K562 (cell line): Measurements from ENCODE around the gene SREBF1. TPM values are rescaled to one million over a fixed set of nuclear protein-coding genes. Genes with fewer than 3 reads are reported as not detected.

Experiments
- ATAC-seq: fragments of 200-7000 bp; cut with Tn5 transposase; 3 replicates; pipeline ENCODE4 v1.9.1; 2020; ENCODE audit warnings: moderate library complexity
- BruUV-seq: library from RNA; stranded (reverse); fragments of 400-500 nt; replicated peaks from 2 replicates; lab custom pipeline; 2021; lab: Mats Ljungman, UMichigan
- CTCF ChIA-PET: fragments of 300-600 bp; formaldehyde crosslinking; extraction: SDS; loops from one replicate; lab custom pipeline; 2021; ENCODE audit warnings: low intra/inter-chr PET ratio; lab: Yijun Ruan, JAX
- POLR2A ChIA-PET: fragments of 300-600, 350-650 bp; sonication (Branson Sonifier 250); formaldehyde crosslinking; extraction: SDS; loops from one replicate; lab custom pipeline; 2021; ENCODE audit warnings: antibody characterized with exemption, inconsistent platforms; lab: Yijun Ruan, JAX
- DNase-seq, 4 experiments: peaks; one replicate each; pipeline versions ENCODE4 v3.0.0 to v3.0.0-alpha.2; 2011 to 2018; ENCODE audit warnings: low spot score in 3 of 4, mixed read lengths in 3 of 4; ENCODE audit errors: extremely low read depth in 1 of 4
- FAIRE-seq: peaks from 2 replicates; lab custom pipeline; 2011; peaks lifted over from hg19 to GRCh38; lab: Jason Lieb, UNC
- H2AFZ ChIP-seq: 2 replicates; pipeline ENCODE4 v1.6.0; 2011; ENCODE audit warnings: low read depth, low read length, control low read depth, inconsistent platforms
- H3K27ac ChIP-seq: fragments of 200-600 bp; 3 replicates; pipeline ENCODE4 v1.8.0; 2011; ENCODE audit warnings: low read depth, mild to moderate bottlenecking, control low read depth, inconsistent platforms, low read length, moderate library complexity, mixed read lengths; ENCODE audit errors: extremely low read depth
- H3K27me3 ChIP-seq, 2 experiments: fragments of 300-600 bp in 1 of 2; 2 replicates in 1 of 2; 3 replicates in 1 of 2; pipeline versions ENCODE4 v1.6.0 to v1.8.0; 2011; ENCODE audit warnings: inconsistent platforms in 2 of 2, low read length in 2 of 2, mild to moderate bottlenecking in 1 of 2, mixed read lengths in 1 of 2, moderate library complexity in 1 of 2; ENCODE audit not compliant: control insufficient read depth in 2 of 2, insufficient read depth in 2 of 2
- H3K36me3 ChIP-seq: fragments of 300-600 bp; 3 replicates; pipeline ENCODE4 v1.8.0; 2011; ENCODE audit warnings: mild to moderate bottlenecking, low read length, inconsistent platforms; ENCODE audit not compliant: control insufficient read depth, insufficient read depth
- H3K4me1 ChIP-seq, 2 experiments: fragments of 200-600 bp in 1 of 2; replicated peaks in 1 of 2; 2 replicates in 1 of 2; 3 replicates in 1 of 2; pipeline versions ENCODE4 v1.5.1 to v1.8.0; 2011; ENCODE audit warnings: inconsistent platforms in 2 of 2, low read length in 2 of 2, mild to moderate bottlenecking in 1 of 2, mixed read lengths in 1 of 2, moderate library complexity in 1 of 2; ENCODE audit not compliant: control insufficient read depth in 2 of 2, insufficient read depth in 2 of 2
- H3K4me2 ChIP-seq: 2 replicates; pipeline ENCODE4 v1.6.1; 2011; ENCODE audit warnings: low read length, control low read depth, inconsistent platforms, mixed read lengths; ENCODE audit not compliant: insufficient read depth
- H3K4me3 ChIP-seq: fragments of 200-600 bp; sonication (generic), shearing (Covaris generic); 2 replicates; pipeline ENCODE4 v1.5.1; 2016; ENCODE audit warnings: control low read depth, inconsistent platforms
- H3K79me2 ChIP-seq: fragments of 200-600 bp; 3 replicates; pipeline ENCODE4 v1.8.0; 2011; ENCODE audit warnings: low read length, inconsistent platforms; ENCODE audit not compliant: control insufficient read depth, insufficient read depth
- H3K9ac ChIP-seq, 2 experiments: 2 replicates each; pipeline versions ENCODE4 v1.6.0 to v1.6.1; 2011; ENCODE audit warnings: low read depth in 2 of 2, low read length in 2 of 2, control low read depth in 1 of 2, inconsistent platforms in 1 of 2, mild to moderate bottlenecking in 1 of 2, mixed read lengths in 1 of 2; ENCODE audit not compliant: insufficient read depth in 1 of 2
- H3K9me1 ChIP-seq: one replicate; pipeline ENCODE4 v1.6.0; 2011; ENCODE audit warnings: inconsistent platforms, mild to moderate bottlenecking, low read length, moderate library complexity; ENCODE audit not compliant: control insufficient read depth, insufficient read depth
- H3K9me3 ChIP-seq: replicated peaks from 2 replicates; pipeline ENCODE4 v1.5.1; 2011; ENCODE audit warnings: low read depth, low read length, inconsistent platforms; ENCODE audit not compliant: control insufficient read depth, insufficient read depth
- H4K20me1 ChIP-seq: replicated peaks from 2 replicates; pipeline ENCODE4 v1.6.1; 2011; ENCODE audit warnings: low read length, inconsistent platforms, mixed read lengths; ENCODE audit not compliant: control insufficient read depth, insufficient read depth
- ATF7 ChIP-seq: fragments of 450-650 bp; IDR thresholded peaks from 2 replicates; pipeline ENCODE4 v1.7.1; 2014; ENCODE audit warnings: mild to moderate bottlenecking, moderate library complexity
- CBX3 ChIP-seq, 2 experiments: IDR thresholded peaks; 1 replicate in 1 of 2; 2 replicates in 1 of 2; pipeline ENCODE4 v1.6.1; 2012; ENCODE audit warnings: inconsistent platforms in 2 of 2, low read length in 2 of 2, borderline replicate concordance in 1 of 2, control low read depth in 1 of 2
- FOXP1 ChIP-seq: sonication (generic); formaldehyde crosslinking; IDR thresholded peaks from 2 replicates; pipeline ENCODE4 v1.8.0; 2022; ENCODE audit warnings: mild to moderate bottlenecking, missing genetic modification reagents
- MYC ChIP-seq, 2 experiments: fragments of 250-450 bp in 1 of 2; sonication (Bioruptor Pico) in 1 of 2; IDR thresholded peaks; 2 replicates each; pipeline versions ENCODE4 v1.5.1 to v1.6.1; 2012 to 2021; ENCODE audit warnings: low read depth in 2 of 2, borderline replicate concordance in 1 of 2, improper control_type of control experiment in 1 of 2, low read length in 1 of 2, mild to moderate bottlenecking in 1 of 2, moderate library complexity in 1 of 2
- NFIC ChIP-seq: fragments of 450-650 bp; IDR thresholded peaks from 2 replicates; pipeline ENCODE4 v1.6.1; 2017; ENCODE audit warnings: mild to moderate bottlenecking, inconsistent platforms
- POLR2G ChIP-seq: fragments of 200-400 bp; formaldehyde crosslinking; IDR thresholded peaks from 2 replicates; pipeline ENCODE4 v1.6.1; 2017; ENCODE audit warnings: low read depth, mild to moderate bottlenecking, antibody characterized with exemption, low read length, moderate library complexity
- RBM22 ChIP-seq: fragments of 200-400 bp; formaldehyde crosslinking; IDR thresholded peaks from 2 replicates; pipeline ENCODE4 v1.6.1; 2018; ENCODE audit warnings: low read length, low read depth; ENCODE audit not compliant: poor library complexity, severe bottlenecking
- ZC3H4 ChIP-seq: sonication (generic); formaldehyde crosslinking; IDR thresholded peaks from 2 replicates; pipeline ENCODE4 v1.9.0; 2021; ENCODE audit warnings: missing genetic modification reagents, borderline replicate concordance
- ZFX ChIP-seq: sonication (generic); formaldehyde crosslinking; IDR thresholded peaks from 2 replicates; pipeline ENCODE4 v1.8.0; 2022; ENCODE audit warnings: mild to moderate bottlenecking, missing genetic modification reagents, moderate library complexity
- WGBS: fragments of 100-300 bp; shearing (Covaris generic); methylation state at CpG from one replicate; pipeline ENCODE4 v1.1.6; 2016; ENCODE audit warnings: low coverage, mixed read lengths; ENCODE audit not compliant: insufficient coverage; ENCODE audit errors: missing lambda C conversion rate; 5-methylcytosine and 5-hydroxymethylcytosine counted together
- in situ Hi-C: fragments of 300-500 bp; cut with MboI; formaldehyde crosslinking; loops from 4 replicates; pipeline ENCODE4 v1.15.0; 2018; ENCODE audit warnings: inconsistent platforms, mixed read lengths
- intact Hi-C: fragments of 100-400 bp; cut with micrococcal nuclease; formaldehyde crosslinking; loops from 2 replicates; pipeline ENCODE4 v1.14.2; 2022
- polyA plus RNA-seq, 8 experiments: library from polyadenylated mRNA; depleted of rRNA in 4 of 8; stranded (reverse) in 5 of 8; unstranded in 3 of 8; fragments of >200 nt; fragmentation: Nextera tagmentation in 2 of 8; fragmentation: Illumina TruSeq in 1 of 8; extraction: Ambion mirVana in 2 of 8; extraction: Trizol in 1 of 8; gene quantifications; 2 replicates each; pipeline versions ENCODE4 v1.2.1 to v1.2.3, GENCODE V29; 2011 to 2014; ENCODE audit warnings: inconsistent platforms in 1 of 8, missing spikeins in 1 of 8
- total RNA-seq, 7 experiments: library from RNA; depleted of rRNA in 6 of 7; stranded (reverse); fragments of >200 nt in 6 of 7; fragmentation: Illumina TruSeq in 2 of 7; extraction: Trizol in 2 of 7; gene quantifications; 2 replicates each; pipeline versions ENCODE4 v1.2.1 to v1.2.3, GENCODE V29; 2011 to 2021; ENCODE audit warnings: low replicate concordance in 1 of 7
- TF ChIP-seq, protein P1 (sequence below): sonication (generic); formaldehyde crosslinking; IDR thresholded peaks from 2 replicates; pipeline ENCODE4 v1.8.0; 2022; ENCODE audit warnings: missing genetic modification reagents, mild to moderate bottlenecking, moderate library complexity, borderline replicate concordance
- TF ChIP-seq, protein P2 (sequence below): fragments of 450-650 bp; IDR thresholded peaks from 2 replicates; pipeline ENCODE4 v1.6.1; 2016; ENCODE audit warnings: low read depth

SREBF1 gene
- total and polyA plus RNA-seq, 9 of the 15 experiments (the other 6 are each of a cell fraction or from before 2014, with no cell fraction given), result 1.6 to 169 (median 69.4) TPM

DNA sequence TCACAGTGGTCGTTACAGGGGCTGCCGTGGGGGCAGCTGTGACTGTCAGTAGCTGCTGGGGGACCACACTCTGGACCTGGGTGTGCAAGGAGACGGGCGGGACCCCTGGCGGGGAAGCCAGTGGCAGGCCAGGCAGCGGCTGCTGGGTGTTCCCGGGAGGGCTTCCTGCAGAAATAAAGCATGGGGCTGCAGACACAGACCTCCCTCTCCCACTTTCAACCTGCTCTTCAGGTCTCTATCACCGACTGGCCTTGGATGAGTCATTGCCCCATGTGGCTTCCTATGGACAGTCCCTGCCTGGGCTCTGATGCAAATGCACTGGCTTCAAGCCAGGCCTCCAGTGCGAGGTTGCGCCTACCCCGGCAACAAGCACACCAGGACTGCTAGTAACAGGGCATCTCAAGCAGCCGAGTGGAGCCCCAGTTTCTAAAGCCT, 17.2 kb downstream of the SREBF1 start (continued):
- TF ChIP-seq, protein P1, sequence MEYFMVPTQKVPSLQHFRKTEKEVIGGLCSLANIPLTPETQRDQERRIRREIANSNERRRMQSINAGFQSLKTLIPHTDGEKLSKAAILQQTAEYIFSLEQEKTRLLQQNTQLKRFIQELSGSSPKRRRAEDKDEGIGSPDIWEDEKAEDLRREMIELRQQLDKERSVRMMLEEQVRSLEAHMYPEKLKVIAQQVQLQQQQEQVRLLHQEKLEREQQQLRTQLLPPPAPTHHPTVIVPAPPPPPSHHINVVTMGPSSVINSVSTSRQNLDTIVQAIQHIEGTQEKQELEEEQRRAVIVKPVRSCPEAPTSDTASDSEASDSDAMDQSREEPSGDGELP (CRISPR knock-in tag), result peak; percentile 70; the same call in 1 of the 2 replicates
- TF ChIP-seq ATF7, result peak; percentile 31; the same call in 1 of the 2 replicates
- TF ChIP-seq POLR2G, result peak; percentile 49; the same call in 1 of the 2 replicates
- peak; percentile 57; the same call in 1 of the 2 replicates for TF ChIP-seq MYC (IDR thresholded peaks at IDR 0.05; ENCODE audit: low read depth, low read length)
- no peak for TF ChIP-seq MYC (CRISPR knock-in tag; IDR thresholded peaks at IDR 0.05; ENCODE audit: borderline replicate concordance, low read depth)
- TF ChIP-seq NFIC, result peak; percentile 95

- Histone ChIP-seq H3K27ac (peak overlapping the region; percentile 45; the same call in 2 of the 3 replicates), H2AFZ (no peak overlapping the region), H3K9me3 (no peaks in the 10 kb centered on the region), H3K36me3 (peaks cover 88% of the 10 kb centered on the region; the same call in 2 of the 3 replicates), H3K4me1 (peaks cover 51 to 89% of the 10 kb centered on the region in 2 experiments), H3K27me3 (no peaks in the 10 kb centered on the region), H3K9ac (peak overlapping the region in 1 of 2 experiments; percentile 47; a peak in 2 of 4 replicates), H3K9me1 (peaks cover 4% of the 10 kb centered on the region), H3K79me2 (peaks cover 68% of the 10 kb centered on the region), H3K4me2 (no peak overlapping the region), H3K4me3 (no peak overlapping the region), H4K20me1 (peaks cover 52% of the 10 kb centered on the region)
- no peak for ATAC-seq
- ChIA-PET CTCF (no interaction called here), POLR2A (interaction anchor here (0.7 kb wide), 1 partner anchor 32 kb away, joined by 3 read pairs; no protein-coding TSS in a partner anchor)
- no peak for DNase-seq
- no peak for FAIRE-seq
- intact Hi-C loops, result no loop called here
- WGBS, result 94% methylated on average over 7 of the region's 12 CpGs
- in situ Hi-C loops, result loop anchor here (5.0 kb wide), 1 partner anchor 38 kb away; no protein-coding TSS in a partner anchor
- no TSS peak for BruUV-seq
- TF ChIP-seq, protein P2, sequence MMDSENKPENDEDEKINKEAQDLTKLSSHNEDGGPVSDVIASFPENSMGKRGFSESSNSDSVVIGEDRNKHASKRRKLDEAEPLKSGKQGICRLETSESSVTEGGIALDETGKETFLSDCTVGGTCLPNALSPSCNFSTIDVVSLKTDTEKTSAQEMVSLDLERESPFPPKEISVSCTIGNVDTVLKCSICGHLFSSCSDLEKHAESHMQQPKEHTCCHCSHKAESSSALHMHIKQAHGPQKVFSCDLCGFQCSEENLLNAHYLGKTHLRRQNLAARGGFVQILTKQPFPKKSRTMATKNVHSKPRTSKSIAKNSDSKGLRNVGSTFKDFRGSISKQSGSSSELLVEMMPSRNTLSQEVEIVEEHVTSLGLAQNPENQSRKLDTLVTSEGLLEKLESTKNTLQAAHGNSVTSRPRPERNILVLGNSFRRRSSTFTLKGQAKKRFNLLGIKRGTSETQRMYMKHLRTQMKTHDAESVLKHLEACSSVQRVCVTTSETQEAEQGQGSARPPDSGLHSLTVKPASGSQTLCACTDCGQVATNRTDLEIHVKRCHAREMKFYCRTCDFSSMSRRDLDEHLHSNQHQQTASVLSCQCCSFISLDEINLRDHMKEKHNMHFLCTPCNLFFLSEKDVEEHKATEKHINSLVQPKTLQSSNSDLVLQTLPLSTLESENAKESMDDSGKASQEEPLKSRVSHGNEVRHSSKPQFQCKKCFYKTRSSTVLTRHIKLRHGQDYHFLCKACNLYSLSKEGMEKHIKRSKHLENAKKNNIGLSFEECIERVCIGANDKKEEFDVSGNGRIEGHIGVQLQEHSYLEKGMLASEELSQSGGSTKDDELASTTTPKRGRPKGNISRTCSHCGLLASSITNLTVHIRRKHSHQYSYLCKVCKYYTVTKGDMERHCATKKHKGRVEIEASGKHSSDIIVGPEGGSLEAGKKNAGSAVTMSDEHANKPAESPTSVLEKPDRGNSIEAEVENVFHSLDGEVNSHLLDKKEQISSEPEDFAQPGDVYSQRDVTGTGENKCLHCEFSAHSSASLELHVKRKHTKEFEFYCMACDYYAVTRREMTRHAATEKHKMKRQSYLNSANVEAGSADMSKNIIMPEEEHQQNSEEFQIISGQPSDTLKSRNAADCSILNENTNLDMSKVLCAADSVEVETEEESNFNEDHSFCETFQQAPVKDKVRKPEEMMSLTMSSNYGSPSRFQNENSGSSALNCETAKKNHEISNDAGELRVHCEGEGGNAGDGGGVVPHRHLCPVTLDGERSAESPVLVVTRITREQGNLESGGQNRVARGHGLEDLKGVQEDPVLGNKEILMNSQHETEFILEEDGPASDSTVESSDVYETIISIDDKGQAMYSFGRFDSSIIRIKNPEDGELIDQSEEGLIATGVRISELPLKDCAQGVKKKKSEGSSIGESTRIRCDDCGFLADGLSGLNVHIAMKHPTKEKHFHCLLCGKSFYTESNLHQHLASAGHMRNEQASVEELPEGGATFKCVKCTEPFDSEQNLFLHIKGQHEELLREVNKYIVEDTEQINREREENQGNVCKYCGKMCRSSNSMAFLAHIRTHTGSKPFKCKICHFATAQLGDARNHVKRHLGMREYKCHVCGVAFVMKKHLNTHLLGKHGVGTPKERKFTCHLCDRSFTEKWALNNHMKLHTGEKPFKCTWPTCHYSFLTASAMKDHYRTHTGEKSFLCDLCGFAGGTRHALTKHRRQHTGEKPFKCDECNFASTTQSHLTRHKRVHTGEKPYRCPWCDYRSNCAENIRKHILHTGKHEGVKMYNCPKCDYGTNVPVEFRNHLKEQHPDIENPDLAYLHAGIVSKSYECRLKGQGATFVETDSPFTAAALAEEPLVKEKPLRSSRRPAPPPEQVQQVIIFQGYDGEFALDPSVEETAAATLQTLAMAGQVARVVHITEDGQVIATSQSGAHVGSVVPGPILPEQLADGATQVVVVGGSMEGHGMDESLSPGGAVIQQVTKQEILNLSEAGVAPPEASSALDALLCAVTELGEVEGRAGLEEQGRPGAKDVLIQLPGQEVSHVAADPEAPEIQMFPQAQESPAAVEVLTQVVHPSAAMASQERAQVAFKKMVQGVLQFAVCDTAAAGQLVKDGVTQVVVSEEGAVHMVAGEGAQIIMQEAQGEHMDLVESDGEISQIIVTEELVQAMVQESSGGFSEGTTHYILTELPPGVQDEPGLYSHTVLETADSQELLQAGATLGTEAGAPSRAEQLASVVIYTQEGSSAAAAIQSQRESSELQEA, result no peak
- TF ChIP-seq CBX3 (IDR thresholded peaks at IDR 0.05; ENCODE audit: borderline replicate concordance in 1 of 2, low read length in 2 of 2) (no peak), FOXP1 (CRISPR knock-in tag) (no peak), RBM22 (peak; percentile 52), ZC3H4 (0 out of 2 replicates have a peak, but pooled peaks have one; percentile 54), ZFX (CRISPR knock-in tag) (0 out of 2 replicates have a peak, but pooled peaks have one; percentile 14)
Observed at GRCh38 chr17:17819111-17819510, 17.7 kb downstream of the SREBF1 start.
